Activated CD8-positive, alpha-beta memory T cell treated with anti-CD3 and anti-CD28 coated beads, Interleukin-2, amount 50 U/mL, for 24 hours (primary cell): ENCODE measurements around the gene HSPB1.
"Not testable (repeated sequence)": the region's sequence is repeated elsewhere in the genome, so short reads cannot be mapped to it uniquely, and the experiment has no call there.

Source experiments
- DNase-seq: peaks from one replicate; pipeline ENCODE4 v3.0.0-alpha.2; 2020; ENCODE audit errors: extremely low read depth

HSPB1 gene

GRCh38 chr7:76333511-76334101 is 31.1 kb downstream of the HSPB1 start:
- DNase-seq: no peak

GRCh38 chr7:76334320-76334967 is 32.0 kb downstream of the HSPB1 start:
- DNase-seq: no peak

- DNase-seq: not testable (repeated sequence)
These were observed 32.9 kb downstream of the HSPB1 start for GRCh38 chr7:76335417-76335816.

- DNase-seq: no peak
These were observed 33.6 kb downstream of the HSPB1 start for GRCh38 chr7:76336094-76336493.

GRCh38 chr7:76337147-76337546 is 34.7 kb downstream of the HSPB1 start:
- DNase-seq: no peak

GRCh38 chr7:76338298-76339084 is 36.0 kb downstream of the HSPB1 start:
- DNase-seq: no peak

- DNase-seq: no peak
These were observed 38.2 kb downstream of the HSPB1 start for GRCh38 chr7:76340617-76341131.

GRCh38 chr7:76342222-76342621 is 39.7 kb downstream of the HSPB1 start:
- DNase-seq: no peak

DNA sequence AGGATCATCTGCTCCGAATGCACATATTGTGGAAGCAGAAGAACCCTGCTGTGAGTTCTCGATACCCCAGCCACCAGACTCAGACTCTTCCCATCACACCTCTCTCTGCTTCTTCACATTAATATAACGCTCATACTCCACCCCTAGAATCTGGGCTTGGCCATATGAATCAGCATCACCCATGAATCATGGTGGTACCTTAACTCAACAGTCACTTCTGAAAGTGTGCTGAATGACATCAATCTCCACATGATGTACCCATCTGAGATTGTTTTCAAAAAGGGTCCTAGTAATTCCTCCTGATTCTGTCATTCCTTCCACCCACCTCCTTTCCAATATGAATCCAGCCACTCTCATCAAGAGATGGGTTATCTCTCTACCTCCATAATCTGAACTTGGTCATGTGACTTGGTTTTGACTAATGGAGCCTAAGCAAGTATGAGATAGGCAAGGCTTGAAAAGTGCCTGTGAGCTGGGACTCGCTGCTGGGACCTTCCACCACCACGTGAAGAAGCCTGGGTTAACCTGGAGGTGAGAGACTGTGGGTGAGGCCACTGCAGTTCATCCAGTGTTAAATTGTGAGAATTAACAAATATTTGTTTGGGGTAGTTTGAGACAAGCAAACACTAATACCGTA is 40.9 kb downstream of the HSPB1 start:
- DNase-seq: no peak

- no peak for DNase-seq
These were observed 41.5 kb downstream of the HSPB1 start for GRCh38 chr7:76343931-76344321.

DNA sequence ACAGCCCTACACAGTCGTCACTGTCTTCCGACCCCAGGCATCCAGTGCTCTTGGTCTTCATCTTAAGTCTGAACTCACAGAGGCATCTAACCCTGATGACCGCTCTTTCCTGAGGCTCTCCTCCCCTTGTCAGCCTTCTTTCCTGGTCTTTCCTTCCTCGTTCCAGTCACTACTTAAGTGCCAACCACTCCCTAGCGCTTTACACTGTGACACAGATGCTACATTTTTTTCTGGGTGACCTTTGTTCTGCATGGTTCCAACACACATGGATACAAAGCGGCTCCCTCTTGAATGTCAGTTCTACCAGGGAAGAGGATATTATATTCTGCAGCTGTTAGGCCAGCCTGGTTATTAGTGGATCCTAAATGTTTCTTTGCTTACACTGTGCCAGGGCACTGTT is 43.6 kb downstream of the HSPB1 start:
- no peak for DNase-seq

GRCh38 chr7:76346778-76347177 is 44.3 kb downstream of the HSPB1 start:
- DNase-seq: no peak

GRCh38 chr7:76347710-76348109 is 45.2 kb downstream of the HSPB1 start:
- no peak for DNase-seq

GRCh38 chr7:76349313-76349885 is 46.9 kb downstream of the HSPB1 start:
- no peak for DNase-seq

DNA sequence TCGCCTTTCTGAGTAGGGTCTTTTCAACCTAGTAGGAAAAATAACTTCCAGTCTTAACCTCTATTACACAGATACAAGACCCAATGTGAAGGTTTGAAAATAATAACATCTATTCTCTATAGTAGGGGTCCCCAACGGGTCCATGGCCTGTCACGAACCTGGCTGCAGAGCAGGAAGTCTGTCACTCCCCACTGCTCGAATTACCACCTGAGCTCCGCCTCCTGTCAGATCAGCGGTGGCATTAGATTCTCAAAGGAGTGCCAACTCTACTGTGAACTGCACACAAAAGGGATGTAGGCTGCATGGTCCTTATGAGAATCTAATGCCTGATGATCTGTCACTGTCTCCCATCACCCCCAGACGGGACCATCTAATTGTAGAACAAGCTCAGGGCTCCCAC is 48.9 kb downstream of the HSPB1 start:
- no peak for DNase-seq

GRCh38 chr7:76352193-76352592 is 49.7 kb downstream of the HSPB1 start:
- no peak for DNase-seq

- no peak for DNase-seq
These were observed 51.3 kb downstream of the HSPB1 start for GRCh38 chr7:76353744-76354143.
